Measurements from ENCODE around the gene ITGB5.

DNA sequence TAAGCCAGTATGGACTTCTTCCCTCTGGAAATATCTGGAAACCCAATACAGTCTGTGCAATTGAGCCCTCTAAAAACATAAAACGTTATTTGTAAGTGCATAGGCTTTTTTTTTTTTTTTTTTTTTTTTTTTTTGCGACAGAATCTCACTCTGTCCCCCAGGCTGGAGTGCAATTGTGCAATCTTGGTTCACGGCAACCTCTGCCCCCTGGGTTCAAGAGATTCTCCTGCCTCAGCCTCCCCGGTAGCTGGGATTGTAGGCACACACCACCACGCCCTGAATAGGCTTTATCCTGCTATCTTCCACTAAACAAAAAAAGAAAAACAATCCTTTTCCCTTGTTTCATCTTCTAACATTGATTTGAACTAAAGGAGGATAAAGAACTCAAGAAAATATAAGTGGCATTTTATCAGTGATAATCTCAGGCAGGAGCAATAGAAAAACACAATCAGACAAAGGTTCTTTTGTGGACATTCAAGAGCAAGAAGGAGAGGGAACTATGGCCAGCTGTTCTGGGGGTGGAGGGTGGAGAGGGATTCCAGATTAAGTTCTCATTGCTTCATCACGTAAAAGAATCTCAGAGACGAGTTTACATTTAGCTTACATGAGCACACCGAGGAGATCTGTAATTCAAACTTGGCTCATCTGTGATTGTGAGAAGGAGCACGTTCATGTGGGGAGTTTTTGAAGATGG lies 68.6 kb downstream of the ITGB5 start:
- TF ChIP-seq, protein P1, sequence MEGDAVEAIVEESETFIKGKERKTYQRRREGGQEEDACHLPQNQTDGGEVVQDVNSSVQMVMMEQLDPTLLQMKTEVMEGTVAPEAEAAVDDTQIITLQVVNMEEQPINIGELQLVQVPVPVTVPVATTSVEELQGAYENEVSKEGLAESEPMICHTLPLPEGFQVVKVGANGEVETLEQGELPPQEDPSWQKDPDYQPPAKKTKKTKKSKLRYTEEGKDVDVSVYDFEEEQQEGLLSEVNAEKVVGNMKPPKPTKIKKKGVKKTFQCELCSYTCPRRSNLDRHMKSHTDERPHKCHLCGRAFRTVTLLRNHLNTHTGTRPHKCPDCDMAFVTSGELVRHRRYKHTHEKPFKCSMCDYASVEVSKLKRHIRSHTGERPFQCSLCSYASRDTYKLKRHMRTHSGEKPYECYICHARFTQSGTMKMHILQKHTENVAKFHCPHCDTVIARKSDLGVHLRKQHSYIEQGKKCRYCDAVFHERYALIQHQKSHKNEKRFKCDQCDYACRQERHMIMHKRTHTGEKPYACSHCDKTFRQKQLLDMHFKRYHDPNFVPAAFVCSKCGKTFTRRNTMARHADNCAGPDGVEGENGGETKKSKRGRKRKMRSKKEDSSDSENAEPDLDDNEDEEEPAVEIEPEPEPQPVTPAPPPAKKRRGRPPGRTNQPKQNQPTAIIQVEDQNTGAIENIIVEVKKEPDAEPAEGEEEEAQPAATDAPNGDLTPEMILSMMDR (conservative IDR thresholded peaks at IDR 0.05; ENCODE audit: low read depth, low read length), result no peak
- no peak for TF ChIP-seq EZH2 (IDR thresholded peaks at IDR 0.05; ENCODE audit: borderline replicate concordance, low read depth, low read length, poor library complexity, severe bottlenecking)
